Measurements from ENCODE around the gene ARPC2.

DNA sequence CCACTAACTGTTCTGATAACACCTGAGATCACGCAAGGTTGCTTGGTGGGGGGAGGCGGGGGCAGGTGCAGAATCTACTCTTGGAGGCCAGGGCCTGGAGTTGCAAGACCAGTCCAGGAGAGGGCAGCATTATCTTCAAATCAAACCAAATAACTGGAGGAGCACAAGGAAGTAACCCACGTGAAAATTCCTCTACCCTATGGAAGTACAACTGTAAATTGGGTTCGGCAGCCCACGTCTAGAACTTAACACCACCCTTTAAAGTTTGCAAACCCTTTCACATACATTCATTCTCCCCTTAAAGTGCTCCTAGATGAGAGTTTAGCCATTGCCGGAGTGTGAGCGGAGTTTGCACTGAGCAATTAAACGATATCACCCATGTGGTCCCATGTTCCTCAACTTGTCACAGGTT lies 30.6 kb upstream of the ARPC2 start:
- TF ChIP-seq, protein P1, sequence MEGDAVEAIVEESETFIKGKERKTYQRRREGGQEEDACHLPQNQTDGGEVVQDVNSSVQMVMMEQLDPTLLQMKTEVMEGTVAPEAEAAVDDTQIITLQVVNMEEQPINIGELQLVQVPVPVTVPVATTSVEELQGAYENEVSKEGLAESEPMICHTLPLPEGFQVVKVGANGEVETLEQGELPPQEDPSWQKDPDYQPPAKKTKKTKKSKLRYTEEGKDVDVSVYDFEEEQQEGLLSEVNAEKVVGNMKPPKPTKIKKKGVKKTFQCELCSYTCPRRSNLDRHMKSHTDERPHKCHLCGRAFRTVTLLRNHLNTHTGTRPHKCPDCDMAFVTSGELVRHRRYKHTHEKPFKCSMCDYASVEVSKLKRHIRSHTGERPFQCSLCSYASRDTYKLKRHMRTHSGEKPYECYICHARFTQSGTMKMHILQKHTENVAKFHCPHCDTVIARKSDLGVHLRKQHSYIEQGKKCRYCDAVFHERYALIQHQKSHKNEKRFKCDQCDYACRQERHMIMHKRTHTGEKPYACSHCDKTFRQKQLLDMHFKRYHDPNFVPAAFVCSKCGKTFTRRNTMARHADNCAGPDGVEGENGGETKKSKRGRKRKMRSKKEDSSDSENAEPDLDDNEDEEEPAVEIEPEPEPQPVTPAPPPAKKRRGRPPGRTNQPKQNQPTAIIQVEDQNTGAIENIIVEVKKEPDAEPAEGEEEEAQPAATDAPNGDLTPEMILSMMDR (IDR thresholded peaks at IDR 0.05; ENCODE audit: poor library complexity, severe bottlenecking) = peak; percentile 54
- peak; percentile 25 for TF ChIP-seq RAD21 (conservative IDR thresholded peaks at IDR 0.05)
- no peak for TF ChIP-seq POLR2AphosphoS5 (IDR thresholded peaks at IDR 0.05)
- TF ChIP-seq, protein P2, sequence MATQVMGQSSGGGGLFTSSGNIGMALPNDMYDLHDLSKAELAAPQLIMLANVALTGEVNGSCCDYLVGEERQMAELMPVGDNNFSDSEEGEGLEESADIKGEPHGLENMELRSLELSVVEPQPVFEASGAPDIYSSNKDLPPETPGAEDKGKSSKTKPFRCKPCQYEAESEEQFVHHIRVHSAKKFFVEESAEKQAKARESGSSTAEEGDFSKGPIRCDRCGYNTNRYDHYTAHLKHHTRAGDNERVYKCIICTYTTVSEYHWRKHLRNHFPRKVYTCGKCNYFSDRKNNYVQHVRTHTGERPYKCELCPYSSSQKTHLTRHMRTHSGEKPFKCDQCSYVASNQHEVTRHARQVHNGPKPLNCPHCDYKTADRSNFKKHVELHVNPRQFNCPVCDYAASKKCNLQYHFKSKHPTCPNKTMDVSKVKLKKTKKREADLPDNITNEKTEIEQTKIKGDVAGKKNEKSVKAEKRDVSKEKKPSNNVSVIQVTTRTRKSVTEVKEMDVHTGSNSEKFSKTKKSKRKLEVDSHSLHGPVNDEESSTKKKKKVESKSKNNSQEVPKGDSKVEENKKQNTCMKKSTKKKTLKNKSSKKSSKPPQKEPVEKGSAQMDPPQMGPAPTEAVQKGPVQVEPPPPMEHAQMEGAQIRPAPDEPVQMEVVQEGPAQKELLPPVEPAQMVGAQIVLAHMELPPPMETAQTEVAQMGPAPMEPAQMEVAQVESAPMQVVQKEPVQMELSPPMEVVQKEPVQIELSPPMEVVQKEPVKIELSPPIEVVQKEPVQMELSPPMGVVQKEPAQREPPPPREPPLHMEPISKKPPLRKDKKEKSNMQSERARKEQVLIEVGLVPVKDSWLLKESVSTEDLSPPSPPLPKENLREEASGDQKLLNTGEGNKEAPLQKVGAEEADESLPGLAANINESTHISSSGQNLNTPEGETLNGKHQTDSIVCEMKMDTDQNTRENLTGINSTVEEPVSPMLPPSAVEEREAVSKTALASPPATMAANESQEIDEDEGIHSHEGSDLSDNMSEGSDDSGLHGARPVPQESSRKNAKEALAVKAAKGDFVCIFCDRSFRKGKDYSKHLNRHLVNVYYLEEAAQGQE (IDR thresholded peaks at IDR 0.05; ENCODE audit: borderline replicate concordance) = no peak
- no peak for TF ChIP-seq EP300 (conservative IDR thresholded peaks at IDR 0.05; ENCODE audit: poor library complexity, severe bottlenecking)
- TF ChIP-seq MXI1 (conservative IDR thresholded peaks at IDR 0.05; ENCODE audit: poor library complexity, severe bottlenecking) = no peak
- no peak for TF ChIP-seq TAF1 (IDR thresholded peaks at IDR 0.05; ENCODE audit: low read depth)
- no peak for TF ChIP-seq SMC3 (conservative IDR thresholded peaks at IDR 0.05; ENCODE audit: poor library complexity)
- TF ChIP-seq EZH2 (IDR thresholded peaks at IDR 0.05; ENCODE audit: borderline replicate concordance, insufficient read depth, low read length, poor library complexity, severe bottlenecking) = no peak
